ENCODE data around the gene SLN. TPM values are rescaled to one million over a fixed set of nuclear protein-coding genes. Genes with fewer than 3 reads are reported as not detected.

SLN gene
- total RNA-seq, 1 donor from 2014 or later, result 1.0 TPM

DNA sequence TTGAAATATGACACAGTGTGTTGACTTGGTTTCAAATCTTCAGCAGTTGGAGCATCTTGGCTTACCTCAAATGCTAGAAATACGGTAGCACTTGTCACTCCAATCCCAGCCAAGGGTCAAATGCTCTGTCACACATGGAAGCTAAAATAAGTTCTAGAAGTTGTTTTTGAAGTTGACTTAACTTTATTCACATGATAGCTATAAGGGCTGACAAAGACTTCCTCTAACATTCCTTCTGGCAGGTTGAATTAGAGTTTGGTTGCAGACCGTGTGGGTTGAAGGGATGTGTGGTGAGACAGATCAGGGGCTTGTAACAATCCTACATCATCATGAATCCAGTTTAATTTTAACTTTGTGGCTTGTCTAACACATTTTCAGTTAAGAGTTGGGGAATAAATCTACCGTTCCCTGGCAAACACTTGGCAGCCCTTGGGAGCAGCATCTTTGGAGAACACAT is 4.6 kb downstream of the SLN start:
- intact Hi-C loops (cut with DNase I), result no loop called here
- no peaks in the 10 kb centered on the region for H3K36me3 ChIP-seq
- H3K4me1 ChIP-seq, result no peaks in the 10 kb centered on the region
- H3K27ac ChIP-seq, result no peak overlapping the region
- DNase-seq (no peak), ATAC-seq (no peak)
- no peak for TF ChIP-seq CTCF (IDR thresholded peaks at IDR 0.05)
- no peak overlapping the region for H3K4me3 ChIP-seq
- no peaks in the 10 kb centered on the region for H3K27me3 ChIP-seq
- H3K9me3 ChIP-seq, result no peaks in the 10 kb centered on the region

DNA sequence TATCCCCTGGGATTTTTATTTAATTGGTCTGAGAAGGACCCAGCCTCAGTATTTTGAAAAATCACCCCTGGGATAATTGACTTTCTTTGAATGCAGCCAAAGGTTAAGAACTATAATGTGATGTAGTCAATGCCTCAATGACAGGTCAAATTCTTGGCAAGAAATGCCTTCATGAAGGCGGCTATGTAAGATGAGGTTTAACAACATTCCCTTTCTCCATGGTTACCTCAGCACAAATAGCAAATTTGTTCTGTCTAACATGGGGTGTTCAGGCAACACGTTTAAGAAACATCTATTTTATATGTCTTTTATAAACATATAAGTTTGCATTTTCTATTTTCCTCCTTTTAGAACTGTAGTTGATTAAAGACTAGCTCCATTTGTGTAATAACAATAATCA is 5.3 kb downstream of the SLN start:
- Histone ChIP-seq H3K27ac (no peak overlapping the region), H3K4me1 (no peaks in the 10 kb centered on the region), H3K36me3 (no peaks in the 10 kb centered on the region), H3K4me3 (no peak overlapping the region), H3K27me3 (no peaks in the 10 kb centered on the region), H3K9me3 (no peaks in the 10 kb centered on the region)
- no peak for TF ChIP-seq CTCF (IDR thresholded peaks at IDR 0.05)
- no peak for DNase-seq
- intact Hi-C loops (cut with DNase I), result no loop called here
- ATAC-seq, result no peak

DNA sequence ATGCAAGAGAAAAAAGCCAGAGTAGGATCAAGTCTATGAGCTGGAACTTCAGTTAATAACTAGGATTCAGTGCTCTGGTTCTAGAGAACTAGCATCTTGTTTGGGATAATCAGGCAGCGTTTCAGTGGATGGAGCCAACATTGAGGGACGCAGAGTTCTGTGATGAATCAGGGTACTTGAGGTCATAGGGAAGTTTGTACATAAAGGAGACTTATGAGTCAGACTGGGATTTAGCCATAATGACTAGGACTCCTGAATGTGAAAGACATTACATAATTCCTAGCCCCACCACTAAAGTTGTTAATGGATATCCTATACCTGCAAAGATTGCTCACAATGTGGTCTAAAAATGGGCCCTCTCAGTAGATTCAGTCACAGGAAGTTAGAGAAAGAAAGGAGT is 6.8 kb downstream of the SLN start:
- no peak overlapping the region for H3K27ac ChIP-seq
- no peaks in the 10 kb centered on the region for H3K27me3 ChIP-seq
- H3K4me3 ChIP-seq, result no peak overlapping the region
- H3K4me1 ChIP-seq, result no peaks in the 10 kb centered on the region
- ATAC-seq (peak; percentile 29), DNase-seq (no peak)
- H3K36me3 ChIP-seq, result no peaks in the 10 kb centered on the region
- intact Hi-C loops (cut with DNase I), result no loop called here
- TF ChIP-seq CTCF (IDR thresholded peaks at IDR 0.05), result no peak
- H3K9me3 ChIP-seq, result no peaks in the 10 kb centered on the region

DNA sequence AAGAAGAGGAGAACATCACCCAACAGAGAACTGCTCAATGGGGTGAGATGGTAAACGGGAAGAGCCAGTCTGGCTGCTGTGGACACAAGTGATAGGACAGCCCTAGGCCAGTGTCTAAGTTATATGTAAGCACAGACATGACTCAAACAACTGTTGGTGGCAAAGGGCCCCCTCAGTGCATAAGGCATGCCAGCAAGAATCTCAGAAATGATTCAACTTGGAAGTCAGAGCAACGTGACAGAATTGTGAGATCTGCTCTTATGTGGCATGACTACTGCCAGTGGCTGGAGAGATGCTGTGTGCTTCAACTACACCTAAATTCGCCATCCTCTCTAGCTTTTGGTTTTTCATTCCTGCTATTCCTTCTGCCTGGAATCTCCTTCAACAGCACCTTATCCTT is 7.4 kb downstream of the SLN start:
- Histone ChIP-seq H3K4me1 (no peaks in the 10 kb centered on the region), H3K27ac (no peak overlapping the region), H3K36me3 (no peaks in the 10 kb centered on the region), H3K27me3 (no peaks in the 10 kb centered on the region), H3K4me3 (no peak overlapping the region), H3K9me3 (no peaks in the 10 kb centered on the region)
- no peak for DNase-seq
- intact Hi-C loops (cut with DNase I), result no loop called here
- ATAC-seq, result no peak
- no peak for TF ChIP-seq CTCF (IDR thresholded peaks at IDR 0.05)

DNA sequence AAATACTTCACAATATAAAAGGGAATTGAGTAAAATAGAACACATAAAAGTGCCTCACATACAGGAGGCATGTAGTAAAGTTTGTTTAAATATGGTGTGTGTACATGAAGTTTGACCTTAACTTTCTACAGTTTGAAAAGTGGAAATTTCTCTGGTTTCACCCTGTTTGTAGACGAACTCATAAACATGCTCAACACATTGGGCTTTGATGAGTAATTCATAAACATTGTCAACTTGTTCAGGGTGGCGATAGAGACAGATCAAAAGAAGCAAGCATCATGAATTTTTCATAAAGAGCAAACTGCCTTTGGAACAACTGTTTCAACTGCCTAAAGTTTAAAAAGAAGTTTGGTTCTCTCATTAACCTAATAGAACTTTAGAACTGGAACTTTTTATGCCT is 9.1 kb downstream of the SLN start:
- no peak for ATAC-seq
- no peak overlapping the region for H3K4me3 ChIP-seq
- H3K27ac ChIP-seq, result no peak overlapping the region
- H3K27me3 ChIP-seq, result no peaks in the 10 kb centered on the region
- intact Hi-C loops (cut with DNase I), result no loop called here
- H3K9me3 ChIP-seq, result no peaks in the 10 kb centered on the region
- H3K36me3 ChIP-seq, result no peaks in the 10 kb centered on the region
- H3K4me1 ChIP-seq, result no peaks in the 10 kb centered on the region
- TF ChIP-seq CTCF (IDR thresholded peaks at IDR 0.05), result no peak
- DNase-seq, result no peak

- Histone ChIP-seq H3K4me1 (no peaks in the 10 kb centered on the region), H3K9me3 (no peaks in the 10 kb centered on the region), H3K4me3 (no peak overlapping the region), H3K27me3 (no peaks in the 10 kb centered on the region), H3K27ac (no peak overlapping the region), H3K36me3 (no peaks in the 10 kb centered on the region)
- intact Hi-C loops (cut with DNase I), result no loop called here
- no peak for TF ChIP-seq CTCF (IDR thresholded peaks at IDR 0.05)
- ATAC-seq (no peak), DNase-seq (no peak)
Measured at GRCh38 chr11:107702109-107702660, 9.7 kb downstream of the SLN start.

All from upper lobe of right lung (tissue), 1 donor.